Measurements from ENCODE around the gene SDE2.
"Not testable (repeated sequence)": the region's sequence is repeated elsewhere in the genome, so short reads cannot be mapped to it uniquely, and the experiment has no call there.

SDE2 gene

GRCh38 chr1:226000493-226001081, 1.4 kb upstream of the SDE2 start:
- H3K27me3 ChIP-seq (ENCODE audit: low read depth); H3K9me3 ChIP-seq; H3K36me3 ChIP-seq (replicated peaks); H3K4me3 ChIP-seq; in situ Hi-C loops (cut with MboI; ENCODE audit: low sequenced_read_pairs); DNase-seq (ENCODE audit: low spot score in 2 of 2): not testable (repeated sequence)
- H3K4me1 ChIP-seq: peaks cover 33% of the 10 kb centered on the region

GRCh38 chr1:225999912-226000337, 782 bp upstream of the SDE2 start:
- Histone ChIP-seq H3K4me1 (peaks cover 33% of the 10 kb centered on the region), H3K4me3 (peak overlapping the region; percentile 85), H3K27me3 (ENCODE audit: low read depth) (no peaks in the 10 kb centered on the region), H3K36me3 (replicated peaks) (no peaks in the 10 kb centered on the region; the same call in 1 of the 2 replicates), H3K9me3 (no peaks in the 10 kb centered on the region)
- in situ Hi-C loops (cut with MboI; ENCODE audit: low sequenced_read_pairs): no loop called here
- DNase-seq (ENCODE audit: low spot score in 2 of 2): no peak

- Histone ChIP-seq H3K36me3 (replicated peaks) (peaks cover 6% of the 10 kb centered on the region), H3K27me3 (ENCODE audit: low read depth) (no peaks in the 10 kb centered on the region), H3K4me3 (peak overlapping the region; percentile 85), H3K4me1 (peaks cover 33% of the 10 kb centered on the region), H3K9me3 (no peaks in the 10 kb centered on the region)
- in situ Hi-C loops (cut with MboI; ENCODE audit: low sequenced_read_pairs): no loop called here
- no peak for DNase-seq (ENCODE audit: low spot score in 2 of 2)
These were observed 450 bp downstream of the SDE2 start for GRCh38 chr1:225998560-225999226.

GRCh38 chr1:225996946-225997545, 2.1 kb downstream of the SDE2 start:
- H3K27me3 ChIP-seq (ENCODE audit: low read depth): no peaks in the 10 kb centered on the region
- no peak for DNase-seq (ENCODE audit: low spot score in 2 of 2)
- peaks cover 28% of the 10 kb centered on the region for H3K4me1 ChIP-seq
- H3K36me3 ChIP-seq (replicated peaks): peaks cover 20% of the 10 kb centered on the region
- in situ Hi-C loops (cut with MboI; ENCODE audit: low sequenced_read_pairs): no loop called here
- no peaks in the 10 kb centered on the region for H3K9me3 ChIP-seq
- H3K4me3 ChIP-seq: no peak overlapping the region; the same call in 1 of the 2 replicates

DNA sequence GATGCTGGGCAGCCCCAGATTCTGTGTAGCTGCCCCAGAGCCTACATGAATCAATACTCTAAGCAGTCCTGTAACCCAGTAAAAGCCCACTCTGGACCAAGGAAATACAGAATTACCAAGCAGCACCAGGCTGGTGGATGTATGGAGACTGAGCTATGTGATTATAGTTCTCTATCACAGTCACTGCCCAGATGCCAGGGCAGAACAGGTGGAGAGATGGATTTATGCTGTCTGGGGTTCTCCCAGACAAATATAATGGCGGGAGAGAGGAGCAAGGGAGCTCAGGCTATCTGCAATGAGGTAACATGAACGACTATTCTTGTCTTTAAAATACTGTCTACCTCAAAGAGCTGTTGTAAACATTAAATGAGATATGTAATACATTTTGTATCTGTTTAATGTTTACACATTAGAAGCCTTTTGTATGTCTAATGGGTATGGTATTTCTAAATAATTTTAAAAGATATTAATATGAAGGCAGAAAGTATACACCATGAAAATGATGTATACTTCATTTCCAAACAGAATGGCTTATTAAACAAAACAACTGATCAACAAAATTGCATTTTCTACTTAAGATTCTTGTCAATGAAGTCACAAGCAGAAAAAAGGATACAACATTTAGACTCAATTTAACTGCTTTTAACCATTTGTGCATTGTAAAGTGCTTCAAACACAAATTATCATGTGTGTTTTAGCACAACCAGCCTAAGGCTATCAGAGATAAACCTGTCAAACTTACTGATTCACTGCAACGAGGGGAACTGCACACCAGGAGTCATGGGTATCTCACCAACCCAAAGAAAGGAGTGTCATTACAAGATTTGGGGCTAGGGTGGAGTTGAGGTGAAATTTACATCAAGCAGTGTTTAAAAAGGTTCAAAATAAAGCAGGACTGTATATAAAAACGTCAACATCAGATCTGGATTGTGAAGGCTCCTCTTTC, 3.0 kb downstream of the SDE2 start:
- no peak for DNase-seq (ENCODE audit: low spot score in 2 of 2)
- in situ Hi-C loops (cut with MboI; ENCODE audit: low sequenced_read_pairs): no loop called here
- Histone ChIP-seq H3K36me3 (replicated peaks) (peaks cover 29% of the 10 kb centered on the region), H3K4me1 (peaks cover 19% of the 10 kb centered on the region), H3K4me3 (no peak overlapping the region), H3K9me3 (no peaks in the 10 kb centered on the region), H3K27me3 (ENCODE audit: low read depth) (no peaks in the 10 kb centered on the region)

DNA sequence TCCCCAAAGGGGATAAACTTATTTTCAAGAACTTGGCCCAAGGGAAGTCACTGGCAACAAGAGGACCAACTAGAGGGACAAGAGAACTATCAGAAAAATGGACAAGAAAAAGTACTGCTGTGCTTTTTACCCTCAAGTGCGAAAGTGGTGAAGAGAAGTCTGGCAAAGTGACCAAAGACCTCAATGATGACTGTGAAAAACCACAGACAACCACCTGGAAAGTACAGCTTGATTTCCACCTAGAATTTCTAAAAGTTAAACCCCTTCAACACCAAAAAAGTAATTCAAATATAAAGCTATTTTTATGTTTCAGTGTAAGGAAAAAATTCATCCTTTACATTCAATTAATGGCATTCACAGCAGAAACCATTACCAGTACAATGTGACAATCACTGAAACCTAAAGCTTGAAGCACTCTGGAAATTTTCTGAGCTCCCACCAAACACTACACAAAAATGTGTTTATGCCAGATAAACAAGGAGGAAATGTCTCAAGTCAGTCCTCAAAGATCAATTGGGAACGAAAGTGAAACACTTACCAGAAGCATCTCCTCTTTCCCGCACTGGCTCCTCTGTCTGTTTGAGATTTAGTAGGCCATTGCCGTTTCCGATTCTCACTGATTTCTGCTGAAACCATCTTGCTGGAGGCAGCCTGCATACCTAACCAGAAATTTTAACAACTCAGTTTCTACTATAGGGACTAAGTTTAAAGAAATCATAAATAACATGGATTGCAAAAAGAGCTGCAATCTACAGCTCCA, 8.3 kb downstream of the SDE2 start:
- H3K4me1 ChIP-seq: no peaks in the 10 kb centered on the region
- in situ Hi-C loops (cut with MboI; ENCODE audit: low sequenced_read_pairs): no loop called here
- H3K9me3 ChIP-seq: no peaks in the 10 kb centered on the region
- H3K27me3 ChIP-seq (ENCODE audit: low read depth): no peaks in the 10 kb centered on the region
- H3K36me3 ChIP-seq (replicated peaks): peaks cover 74% of the 10 kb centered on the region
- no peak for DNase-seq (ENCODE audit: low spot score in 2 of 2)
- H3K4me3 ChIP-seq: no peak overlapping the region

DNA sequence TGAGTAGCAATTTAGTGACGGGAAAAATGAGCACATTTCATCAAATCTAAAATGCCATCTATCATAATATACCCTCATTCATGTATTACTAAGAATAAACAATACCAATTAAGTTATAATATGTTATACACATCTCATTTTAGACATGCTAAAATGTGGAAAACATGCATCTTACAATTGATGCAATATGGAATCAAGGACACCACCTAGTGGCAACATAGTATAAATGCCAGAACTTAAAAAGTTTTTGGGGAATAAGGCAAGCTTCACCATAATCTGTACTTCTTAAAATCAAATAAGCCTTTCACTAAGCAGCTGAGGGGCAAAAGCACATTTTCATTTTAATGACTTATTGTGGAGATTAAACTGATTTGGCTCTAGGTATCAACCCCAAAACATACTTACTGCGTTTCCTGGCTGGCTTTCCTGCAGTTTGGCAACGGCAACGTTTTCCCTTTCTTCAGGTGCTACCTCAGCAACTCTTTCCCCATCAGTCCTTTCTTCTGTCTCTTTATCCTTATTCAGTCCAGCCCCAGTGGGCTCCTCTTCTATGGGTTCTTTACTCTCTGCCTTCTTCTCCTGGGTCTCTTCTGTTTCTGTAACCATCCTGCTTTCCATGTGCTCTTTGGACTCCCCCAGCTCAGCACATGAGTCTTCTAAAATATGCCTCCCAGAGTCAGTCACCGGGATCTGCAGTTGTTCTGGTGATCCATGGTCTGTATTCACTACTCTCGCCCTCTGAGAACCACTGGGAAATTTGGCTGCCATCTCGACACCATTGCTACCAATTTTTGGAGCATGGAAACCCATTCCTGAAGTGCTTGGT, 11.4 kb downstream of the SDE2 start:
- Histone ChIP-seq H3K36me3 (replicated peaks) (peaks cover 92% of the 10 kb centered on the region), H3K27me3 (ENCODE audit: low read depth) (no peaks in the 10 kb centered on the region), H3K9me3 (no peaks in the 10 kb centered on the region), H3K4me1 (no peaks in the 10 kb centered on the region), H3K4me3 (no peak overlapping the region)
- peak in 1 of 2 experiments; percentile 36 for DNase-seq (ENCODE audit: low spot score in 2 of 2)
- in situ Hi-C loops (cut with MboI; ENCODE audit: low sequenced_read_pairs): no loop called here

GRCh38 chr1:225981714-225982113, 17.4 kb downstream of the SDE2 start:
- Histone ChIP-seq H3K4me3 (no peak overlapping the region), H3K27me3 (ENCODE audit: low read depth) (no peaks in the 10 kb centered on the region), H3K36me3 (replicated peaks) (peaks cover 72% of the 10 kb centered on the region), H3K4me1 (no peaks in the 10 kb centered on the region), H3K9me3 (peaks cover 5% of the 10 kb centered on the region)
- in situ Hi-C loops (cut with MboI; ENCODE audit: low sequenced_read_pairs): loop anchor here (5.0 kb wide), 1 partner anchor 504 kb away; no protein-coding TSS in a partner anchor
- no peak for DNase-seq (ENCODE audit: low spot score in 2 of 2)

GRCh38 chr1:225980005-225980836, 18.9 kb downstream of the SDE2 start:
- Histone ChIP-seq H3K4me1 (no peaks in the 10 kb centered on the region), H3K9me3 (peaks cover 5% of the 10 kb centered on the region), H3K27me3 (ENCODE audit: low read depth) (no peaks in the 10 kb centered on the region), H3K4me3 (no peak overlapping the region), H3K36me3 (replicated peaks) (peaks cover 59% of the 10 kb centered on the region)
- no peak for DNase-seq (ENCODE audit: low spot score in 2 of 2)
- in situ Hi-C loops (cut with MboI; ENCODE audit: low sequenced_read_pairs): loop anchor here (5.0 kb wide), 1 partner anchor 503 kb away; no protein-coding TSS in a partner anchor

DNA sequence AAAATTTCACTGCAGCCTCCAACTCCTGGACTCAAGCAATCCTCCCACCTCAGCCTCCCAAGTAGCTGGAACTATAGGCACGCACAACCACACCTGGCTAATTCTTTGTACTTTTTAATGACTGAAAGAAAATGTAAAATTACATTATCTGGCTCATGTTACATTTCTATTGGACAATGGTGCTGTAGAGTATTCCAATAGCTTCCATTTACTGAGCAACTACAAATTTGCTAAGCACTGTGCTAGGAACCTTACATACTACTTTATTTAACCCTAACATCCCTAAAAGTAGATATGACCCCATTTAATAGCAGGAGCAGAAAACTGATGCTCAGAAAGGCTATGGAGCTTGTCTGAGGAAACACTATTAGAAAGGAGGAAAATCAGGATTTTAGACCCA, 19.7 kb downstream of the SDE2 start:
- no peaks in the 10 kb centered on the region for H3K27me3 ChIP-seq (ENCODE audit: low read depth)
- no peaks in the 10 kb centered on the region for H3K4me1 ChIP-seq
- DNase-seq (ENCODE audit: low spot score in 2 of 2): no peak
- H3K36me3 ChIP-seq (replicated peaks): peaks cover 51% of the 10 kb centered on the region
- in situ Hi-C loops (cut with MboI; ENCODE audit: low sequenced_read_pairs): no loop called here
- peaks cover 5% of the 10 kb centered on the region for H3K9me3 ChIP-seq
- no peak overlapping the region for H3K4me3 ChIP-seq

DNA sequence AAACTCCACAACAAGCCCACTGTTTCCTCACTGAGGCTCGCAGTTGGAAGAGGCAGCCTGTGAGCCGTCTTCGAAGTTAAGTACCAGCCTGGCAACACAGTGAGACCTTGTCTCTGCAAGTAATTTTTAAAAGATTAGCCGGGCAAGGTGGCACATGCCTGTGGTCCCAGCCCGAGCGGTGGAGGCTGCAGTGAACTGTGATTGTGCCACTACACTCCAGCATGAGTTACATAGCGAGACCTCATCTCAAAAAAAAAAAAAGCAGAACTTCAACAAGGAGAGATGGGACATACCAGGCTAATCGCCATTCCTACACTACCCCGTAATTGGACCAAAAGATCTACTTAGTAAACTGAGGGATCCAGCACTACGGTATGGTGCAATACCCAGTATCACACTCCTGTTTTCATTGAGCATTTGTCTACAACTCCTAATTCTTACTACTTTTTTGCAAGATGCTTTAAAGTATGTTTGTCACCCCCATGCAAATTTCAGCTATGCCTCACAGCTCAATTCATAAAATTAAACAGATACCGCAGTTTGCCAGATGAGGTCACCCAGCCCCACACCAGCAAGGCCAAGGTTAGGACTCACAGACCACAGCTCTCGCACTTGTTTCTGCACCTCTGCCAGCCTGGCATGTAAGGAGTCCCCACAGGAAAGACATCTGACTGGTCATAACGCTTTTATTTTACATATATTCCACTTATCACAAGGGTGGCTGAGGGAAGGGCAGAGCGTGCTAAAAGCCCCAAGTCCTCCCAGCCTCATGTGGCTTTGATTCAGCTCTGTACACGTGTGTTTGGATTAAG, 21.0 kb downstream of the SDE2 start:
- H3K9me3 ChIP-seq: peaks cover 5% of the 10 kb centered on the region
- H3K4me1 ChIP-seq: no peaks in the 10 kb centered on the region
- in situ Hi-C loops (cut with MboI; ENCODE audit: low sequenced_read_pairs): no loop called here
- no peak overlapping the region for H3K4me3 ChIP-seq
- H3K27me3 ChIP-seq (ENCODE audit: low read depth): no peaks in the 10 kb centered on the region
- peaks cover 39% of the 10 kb centered on the region for H3K36me3 ChIP-seq (replicated peaks)
- DNase-seq (ENCODE audit: low spot score in 2 of 2): no peak
